OCI-LY7 (cell line): ENCODE results near the gene PARD3B.

ENCODE experiments used
- EZH2phosphoT487 ChIP-seq: fragments of 200-600 bp; sonication (generic); IDR thresholded peaks from 2 replicates; pipeline ENCODE4 v1.6.1; 2018; ENCODE audit warnings: low read depth, borderline replicate concordance, mild to moderate bottlenecking, mixed run types, antibody characterized with exemption, low read length, moderate library complexity, mixed read lengths
- TF ChIP-seq, protein P1 (sequence below): fragments of 200-600 bp; sonication (generic); conservative IDR thresholded peaks from 2 replicates; pipeline ENCODE4 v1.5.1; 2014; ENCODE audit warnings: mild to moderate bottlenecking, antibody characterized with exemption, low read length, moderate library complexity, mixed read lengths

DNA sequence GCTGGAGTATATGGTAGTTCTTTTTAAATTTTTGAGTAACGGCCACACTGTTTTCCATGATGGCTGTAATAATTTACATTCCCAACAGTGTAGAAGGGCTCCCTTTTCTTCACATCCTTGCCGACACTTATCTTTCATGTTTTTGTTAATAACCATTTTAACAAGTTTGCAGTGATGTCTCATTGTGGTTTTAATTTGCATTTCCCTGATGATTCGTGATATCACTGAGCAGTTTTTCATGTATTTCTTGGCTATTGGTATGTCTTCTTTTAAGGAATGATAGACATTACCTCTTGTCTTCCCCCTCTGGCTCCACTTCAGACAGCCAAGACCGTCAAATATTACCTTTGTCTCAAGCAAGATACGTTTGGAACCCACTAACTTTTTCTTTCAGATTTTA lies 765.9 kb downstream of the PARD3B start:
- TF ChIP-seq, protein P1, sequence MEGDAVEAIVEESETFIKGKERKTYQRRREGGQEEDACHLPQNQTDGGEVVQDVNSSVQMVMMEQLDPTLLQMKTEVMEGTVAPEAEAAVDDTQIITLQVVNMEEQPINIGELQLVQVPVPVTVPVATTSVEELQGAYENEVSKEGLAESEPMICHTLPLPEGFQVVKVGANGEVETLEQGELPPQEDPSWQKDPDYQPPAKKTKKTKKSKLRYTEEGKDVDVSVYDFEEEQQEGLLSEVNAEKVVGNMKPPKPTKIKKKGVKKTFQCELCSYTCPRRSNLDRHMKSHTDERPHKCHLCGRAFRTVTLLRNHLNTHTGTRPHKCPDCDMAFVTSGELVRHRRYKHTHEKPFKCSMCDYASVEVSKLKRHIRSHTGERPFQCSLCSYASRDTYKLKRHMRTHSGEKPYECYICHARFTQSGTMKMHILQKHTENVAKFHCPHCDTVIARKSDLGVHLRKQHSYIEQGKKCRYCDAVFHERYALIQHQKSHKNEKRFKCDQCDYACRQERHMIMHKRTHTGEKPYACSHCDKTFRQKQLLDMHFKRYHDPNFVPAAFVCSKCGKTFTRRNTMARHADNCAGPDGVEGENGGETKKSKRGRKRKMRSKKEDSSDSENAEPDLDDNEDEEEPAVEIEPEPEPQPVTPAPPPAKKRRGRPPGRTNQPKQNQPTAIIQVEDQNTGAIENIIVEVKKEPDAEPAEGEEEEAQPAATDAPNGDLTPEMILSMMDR: no peak
- no peak for TF ChIP-seq EZH2phosphoT487
